HepG2 (cell line): Measurements from ENCODE around the gene SLC27A3. TPM values are rescaled to one million over a fixed set of nuclear protein-coding genes. Genes with fewer than 3 reads are reported as not detected.

Source experiments
- EP300 ChIP-seq, 3 experiments: sonication (generic) in 1 of 3; formaldehyde crosslinking in 1 of 3; IDR thresholded peaks; 2 replicates each; pipeline versions ENCODE4 v1.5.1 to v1.6.1; 2011 to 2020; ENCODE audit warnings: low read depth in 2 of 3, low read length in 2 of 3, borderline replicate concordance in 1 of 3, improper control_type of control experiment in 1 of 3, mild to moderate bottlenecking in 1 of 3, missing genetic modification reagents in 1 of 3, moderate library complexity in 1 of 3
- FLYWCH1 ChIP-seq: sonication (generic); formaldehyde crosslinking; IDR thresholded peaks from 2 replicates; pipeline ENCODE4 v1.8.1; 2023; ENCODE audit warnings: mild to moderate bottlenecking, missing genetic modification reagents
- FOXO1 ChIP-seq: sonication (generic); formaldehyde crosslinking; IDR thresholded peaks from 2 replicates; pipeline ENCODE4 v1.4.0; 2020; ENCODE audit warnings: missing genetic modification reagents
- HNRNPLL ChIP-seq: fragments of 200-400 bp; formaldehyde crosslinking; IDR thresholded peaks from 2 replicates; pipeline ENCODE4 v1.6.1; 2017; ENCODE audit warnings: mild to moderate bottlenecking, low read depth, low read length; ENCODE audit not compliant: poor library complexity, severe bottlenecking
- KAT2B ChIP-seq: fragments of 150-350 bp; IDR thresholded peaks from 2 replicates; pipeline ENCODE4 v1.6.1; 2014; ENCODE audit warnings: low read depth, low read length, borderline replicate concordance
- MLLT10 ChIP-seq: sonication (generic); formaldehyde crosslinking; IDR thresholded peaks from 2 replicates; pipeline ENCODE4 v1.4.0; 2020; ENCODE audit warnings: missing genetic modification reagents
- MTA1 ChIP-seq: sonication (generic); formaldehyde crosslinking; IDR thresholded peaks from 2 replicates; pipeline ENCODE4 v1.4.0; 2020; ENCODE audit warnings: missing genetic modification reagents, mild to moderate bottlenecking, borderline replicate concordance
- MZF1 ChIP-seq: sonication (generic); formaldehyde crosslinking; IDR thresholded peaks from 2 replicates; pipeline ENCODE4 v1.8.1; 2023; ENCODE audit warnings: mild to moderate bottlenecking, missing genetic modification reagents, borderline replicate concordance
- NFAT5 ChIP-seq: sonication (generic); formaldehyde crosslinking; IDR thresholded peaks from 2 replicates; pipeline ENCODE4 v1.4.0; 2020; ENCODE audit warnings: missing genetic modification reagents
- NR2C2 ChIP-seq: sonication (generic); formaldehyde crosslinking; IDR thresholded peaks from 2 replicates; pipeline ENCODE4 v1.4.0; 2020; ENCODE audit warnings: missing genetic modification reagents, mild to moderate bottlenecking, moderate library complexity, borderline replicate concordance
- NRL ChIP-seq: sonication (generic); formaldehyde crosslinking; IDR thresholded peaks from 2 replicates; pipeline ENCODE4 v1.5.0; 2020; ENCODE audit warnings: missing genetic modification reagents, mild to moderate bottlenecking, moderate library complexity, borderline replicate concordance
- SALL1 ChIP-seq: sonication (generic); formaldehyde crosslinking; IDR thresholded peaks from 2 replicates; pipeline ENCODE4 v1.8.0; 2022; ENCODE audit warnings: mild to moderate bottlenecking, missing genetic modification reagents
- THYN1 ChIP-seq: sonication (generic); formaldehyde crosslinking; IDR thresholded peaks from 2 replicates; pipeline ENCODE4 v1.8.1; 2023; ENCODE audit warnings: low read depth, mild to moderate bottlenecking, moderate library complexity, missing genetic modification reagents, borderline replicate concordance
- ZBTB7A ChIP-seq: sonication (generic); formaldehyde crosslinking; IDR thresholded peaks from 2 replicates; pipeline ENCODE4 v1.8.0; 2022; ENCODE audit warnings: mild to moderate bottlenecking, missing genetic modification reagents
- ZFYVE20 ChIP-seq: sonication (generic); formaldehyde crosslinking; IDR thresholded peaks from 2 replicates; pipeline ENCODE4 v1.8.0; 2023; ENCODE audit warnings: low read depth, mild to moderate bottlenecking, moderate library complexity, missing genetic modification reagents, borderline replicate concordance
- ZMAT5 ChIP-seq: sonication (generic); formaldehyde crosslinking; IDR thresholded peaks from 2 replicates; pipeline ENCODE4 v1.5.0; 2020; ENCODE audit warnings: mild to moderate bottlenecking, low read depth, missing genetic modification reagents, borderline replicate concordance
- ZNF205 ChIP-seq: IDR thresholded peaks from 2 replicates; pipeline ENCODE4 v1.6.1; 2018; ENCODE audit warnings: missing biosample characterization, missing genetic modification reagents
- ZNF34 ChIP-seq: sonication (generic); formaldehyde crosslinking; IDR thresholded peaks from 2 replicates; pipeline ENCODE4 v1.4.0; 2020; ENCODE audit warnings: mild to moderate bottlenecking, missing genetic modification reagents, borderline replicate concordance
- ZNF441 ChIP-seq: sonication (generic); formaldehyde crosslinking; IDR thresholded peaks from 2 replicates; pipeline ENCODE4 v1.7.0; 2021; ENCODE audit warnings: missing genetic modification reagents, borderline replicate concordance
- ZNF530 ChIP-seq: sonication (generic); formaldehyde crosslinking; IDR thresholded peaks from 2 replicates; pipeline ENCODE4 v1.5.0; 2020; ENCODE audit warnings: low read depth, mild to moderate bottlenecking, missing genetic modification reagents
- ZNF713 ChIP-seq: sonication (generic); formaldehyde crosslinking; IDR thresholded peaks from 2 replicates; pipeline ENCODE4 v1.4.0; 2020; ENCODE audit warnings: mild to moderate bottlenecking, missing genetic modification reagents
- ZNF891 ChIP-seq: sonication (generic); formaldehyde crosslinking; IDR thresholded peaks from 2 replicates; pipeline ENCODE4 v1.5.0; 2020; ENCODE audit warnings: mild to moderate bottlenecking, missing genetic modification reagents
- polyA plus RNA-seq, 8 experiments: library from polyadenylated mRNA; depleted of rRNA in 3 of 8; stranded (reverse) in 7 of 8; unstranded in 1 of 8; fragments of >200 nt; fragmentation: Illumina TruSeq in 4 of 8; extraction: Trizol in 4 of 8; gene quantifications; 2 replicates each; pipeline versions ENCODE4 v1.2.1 to v1.2.3, GENCODE V29; 2011 to 2016; ENCODE audit warnings: low read depth in 4 of 8, missing spikeins in 1 of 8, mixed read lengths in 1 of 8; ENCODE audit not compliant: insufficient read depth in 1 of 8
- total RNA-seq, 5 experiments: library from RNA; depleted of rRNA; stranded (reverse); fragments of >200 nt; fragmentation: Illumina TruSeq; extraction: Trizol; gene quantifications; 2 replicates each; pipeline ENCODE4 v1.2.3, GENCODE V29; 2016; ENCODE audit warnings: low read depth in 1 of 5

The SLC27A3 gene
- total and polyA plus RNA-seq, 2 of the 13 experiments (the other 11 are each of a cell fraction or from before 2014, with no cell fraction given): 4.3 to 10.3 TPM

GRCh38 chr1:153771841-153772593 lies 3.2 kb upstream of the SLC27A3 start (continued):
- TF ChIP-seq NRL (peak; percentile 76; the same call in 1 of the 2 replicates), EP300 (IDR thresholded peaks at IDR 0.05; ENCODE audit: low read depth in 2 of 2, low read length in 2 of 2) (no peak), EP300 (CRISPR knock-in tag; IDR thresholded peaks at IDR 0.05; ENCODE audit: borderline replicate concordance) (no peak), ZBTB7A (CRISPR knock-in tag) (0 out of 2 replicates have a peak, but pooled peaks have one; percentile 76), FOXO1 (CRISPR knock-in tag) (no peak), ZNF205 (CRISPR knock-in tag) (no peak), MZF1 (CRISPR knock-in tag) (no peak), THYN1 (no peak), ZNF530 (no peak), ZNF713 (no peak), ZNF34 (CRISPR knock-in tag) (no peak), FLYWCH1 (CRISPR knock-in tag) (no peak), ZNF891 (CRISPR knock-in tag) (no peak), MLLT10 (no peak), MTA1 (CRISPR knock-in tag) (no peak), NR2C2 (CRISPR knock-in tag) (no peak), ZNF441 (no peak), ZFYVE20 (no peak), SALL1 (CRISPR knock-in tag) (no peak), HNRNPLL (peak; percentile 15), ZMAT5 (CRISPR knock-in tag) (no peak), NFAT5 (CRISPR knock-in tag) (no peak), KAT2B (no peak)
